B cell (primary cell): ENCODE results near the gene ZNF311. TPM values are rescaled to one million over a fixed set of nuclear protein-coding genes. Genes with fewer than 3 reads are reported as not detected.
A peak's percentile ranks its signal among the peaks of the same experiment; 100 is the strongest.

ENCODE experiments used
- ATAC-seq: fragments of 200-7000 bp; cut with Tn5 transposase; one replicate; pipeline ENCODE4 v1.10.0; 2021; ENCODE audit warnings: low read depth, mild to moderate bottlenecking, moderate number of reproducible peaks, moderate library complexity
- CTCF ChIA-PET: fragments of 350-600 bp; sonication (Branson Sonifier 250); formaldehyde crosslinking; loops from one replicate; lab custom pipeline; 2021; ENCODE audit warnings: antibody characterized with exemption, inconsistent platforms; lab: Charles Lee
- POLR2A ChIA-PET: fragments of 350-600 bp; sonication (Branson Sonifier 250); formaldehyde crosslinking; loops from one replicate; lab custom pipeline; 2021; ENCODE audit warnings: antibody characterized with exemption; lab: Charles Lee
- DNase-seq: peaks from one replicate; pipeline ENCODE4 v3.0.0; 2013
- H2AFZ ChIP-seq: 2 replicates; pipeline ENCODE4 v1.6.1; 2012; ENCODE audit warnings: mild to moderate bottlenecking, low read depth, low read length; ENCODE audit not compliant: insufficient read depth, poor library complexity, severe bottlenecking
- H3K27ac ChIP-seq, 2 donors: 1 replicate in 1 of 2; 2 replicates in 1 of 2; pipeline ENCODE4 v1.5.1; 2012 to 2013; ENCODE audit warnings: low read length in 2 of 2, mild to moderate bottlenecking in 2 of 2, moderate library complexity in 1 of 2
- H3K27me3 ChIP-seq, 4 experiments: fragments of 200-600 bp in 1 of 4; sonication (generic) in 1 of 4; replicated peaks in 1 of 4; 1 replicate in 2 of 4; 2 replicates in 2 of 4; pipeline versions ENCODE4 v1.6.1 to v1.7.0; 2013 to 2016; ENCODE audit warnings: low read length in 3 of 4, mild to moderate bottlenecking in 2 of 4, mixed read lengths in 1 of 4, moderate library complexity in 1 of 4; ENCODE audit not compliant: insufficient read depth in 4 of 4, control insufficient read depth in 3 of 4; ENCODE audit errors: control extremely low read depth in 1 of 4
- H3K36me3 ChIP-seq, 2 experiments: replicated peaks in 1 of 2; 1 replicate in 1 of 2; 2 replicates in 1 of 2; pipeline versions ENCODE4 v1.6.1 to v1.7.1; 2013; ENCODE audit warnings: low read length in 1 of 2; ENCODE audit not compliant: insufficient read depth in 2 of 2, control insufficient read depth in 1 of 2; ENCODE audit errors: control extremely low read depth in 1 of 2, extremely low read depth in 1 of 2
- H3K4me1 ChIP-seq, 2 donors: fragments of 200-600 bp in 1 of 2; sonication (generic) in 1 of 2; 1 replicate in 1 of 2; 2 replicates in 1 of 2; pipeline versions ENCODE4 v1.5.1 to v1.6.1; 2013 to 2017; ENCODE audit warnings: low read length in 2 of 2; ENCODE audit not compliant: control insufficient read depth in 2 of 2, insufficient read depth in 2 of 2
- H3K4me2 ChIP-seq: replicated peaks from 2 replicates; pipeline ENCODE3; 2012; ENCODE audit warnings: mild to moderate bottlenecking, low read depth, low read length; ENCODE audit not compliant: poor library complexity, severe bottlenecking
- H3K4me3 ChIP-seq, 5 experiments: fragments of 200-600 bp in 1 of 5; sonication (generic) in 1 of 5; 1 replicate in 3 of 5; 2 replicates in 2 of 5; pipeline versions ENCODE4 v1.5.1 to v1.7.0; 2011 to 2016; ENCODE audit warnings: low read length in 4 of 5, mild to moderate bottlenecking in 4 of 5, low read depth in 2 of 5, control low read depth in 1 of 5, moderate library complexity in 1 of 5; ENCODE audit not compliant: insufficient read depth in 1 of 5; ENCODE audit errors: control extremely low read depth in 1 of 5, extremely low read depth in 1 of 5
- H3K79me2 ChIP-seq: fragments of 200-600 bp; sonication (generic); one replicate; pipeline ENCODE4 v1.6.0; 2016; ENCODE audit warnings: low read length; ENCODE audit not compliant: control insufficient read depth, insufficient read depth
- H3K9ac ChIP-seq: fragments of 200-600 bp; sonication (generic); 2 replicates; pipeline ENCODE4 v1.6.1; 2017; ENCODE audit warnings: mild to moderate bottlenecking, low read length, moderate library complexity
- H3K9me3 ChIP-seq, 3 donors: one replicate each; pipeline versions ENCODE4 v1.6.1 to v1.7.1; 2013; ENCODE audit warnings: low read length in 2 of 3; ENCODE audit not compliant: control insufficient read depth in 2 of 3, insufficient read depth in 1 of 3; ENCODE audit errors: control extremely low read depth in 1 of 3
- H4K20me1 ChIP-seq: 2 replicates; pipeline ENCODE4 v1.6.0; 2012; ENCODE audit warnings: mild to moderate bottlenecking, low read length; ENCODE audit not compliant: insufficient read depth, control insufficient read depth, poor library complexity, severe bottlenecking
- H3K27ac Mint-ChIP-seq: one replicate; pipeline ENCODE4 v1.8.0; 2021; ENCODE audit warnings: mixed read lengths
- H3K27me3 Mint-ChIP-seq: one replicate; pipeline ENCODE4 v1.8.0; 2021; ENCODE audit warnings: mixed read lengths
- H3K4me1 Mint-ChIP-seq: one replicate; pipeline ENCODE4 v1.8.0; 2021; ENCODE audit warnings: mixed read lengths
- H3K4me3 Mint-ChIP-seq: one replicate; pipeline ENCODE4 v1.8.0; 2021; ENCODE audit warnings: mixed read lengths
- H3K9me3 Mint-ChIP-seq: one replicate; pipeline ENCODE4 v1.8.0; 2022; ENCODE audit warnings: mixed read lengths; ENCODE audit not compliant: insufficient read depth
- EZH2 ChIP-seq: IDR thresholded peaks from 2 replicates; pipeline ENCODE4 v1.6.1; 2012; ENCODE audit warnings: borderline replicate concordance, low read depth, mild to moderate bottlenecking, moderate library complexity, low read length; ENCODE audit not compliant: insufficient read depth, poor library complexity, severe bottlenecking
- WGBS: methylation state at CpG from one replicate; pipeline ENCODE4 v1.1.5; 2013; ENCODE audit warnings: missing lambda C conversion rate; ENCODE audit not compliant: insufficient coverage; 5-methylcytosine and 5-hydroxymethylcytosine counted together
- intact Hi-C: fragments of 100-400 bp; cut with micrococcal nuclease; formaldehyde crosslinking; loops from one replicate; pipeline ENCODE4 v1.10.0; 2022
- polyA plus RNA-seq: library from polyadenylated mRNA; depleted of rRNA; stranded (reverse); fragments of >200 nt; gene quantifications from 2 replicates; pipeline ENCODE4 v1.2.3, GENCODE V29; 2012
- total RNA-seq, 2 donors: library from RNA; stranded (reverse); fragments of 120-200 nt in 1 of 2; gene quantifications; 1 replicate in 1 of 2; 2 replicates in 1 of 2; pipeline versions ENCODE4 v1.2.3 to v1.2.4, GENCODE V29; 2013 to 2022
- TF ChIP-seq, protein P1 (sequence below): fragments of 200-600 bp; IDR thresholded peaks from one replicate; pipeline ENCODE4 v1.8.0; 2022; ENCODE audit warnings: antibody characterized with exemption, mild to moderate bottlenecking

ZNF311 gene
- total and polyA plus RNA-seq, 2 donors (not counting 1 experiment from before 2014, with no cell fraction given), result 0.17 TPM; not detected in 1

DNA sequence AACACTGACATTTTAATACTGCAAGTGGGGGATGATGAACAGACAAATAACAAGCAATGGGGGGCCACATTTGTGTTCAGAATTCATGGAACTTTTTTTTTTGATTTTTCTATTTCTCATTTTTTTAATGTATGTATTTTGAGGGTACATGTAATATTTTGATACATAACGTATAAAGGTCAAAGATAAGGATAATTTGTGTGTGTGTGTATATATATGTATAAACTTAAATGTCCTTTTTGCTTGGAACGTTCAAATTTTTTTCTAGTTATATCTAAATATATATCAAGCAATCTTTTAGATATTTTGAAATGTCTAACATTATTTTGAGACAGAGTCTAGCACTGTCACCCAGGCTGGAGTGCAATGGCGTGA is 12.3 kb upstream of the ZNF311 start:
- CTCF ChIA-PET, result interaction anchor here (12.2 kb wide), 1 partner anchor 179 kb away, joined by 202 read pairs; no protein-coding TSS in a partner anchor
- H3K27ac ChIP-seq, result no peak overlapping the region
- H3K27me3 ChIP-seq, result peaks cover 0 to 48% (median 33%) of the 10 kb centered on the region in 4 experiments
- POLR2A ChIA-PET, result no interaction called here
- peak overlapping the region; percentile 88 for H3K4me2 ChIP-seq
- Mint-ChIP-seq H3K4me1 (peaks cover 16% of the 10 kb centered on the region), H3K9me3 (no peaks in the 10 kb centered on the region), H3K4me3 (peak overlapping the region; percentile 85), H3K27me3 (peaks cover 47% of the 10 kb centered on the region), H3K27ac (peak overlapping the region; percentile 18)
- no peak for TF ChIP-seq EZH2
- TF ChIP-seq, protein P1, sequence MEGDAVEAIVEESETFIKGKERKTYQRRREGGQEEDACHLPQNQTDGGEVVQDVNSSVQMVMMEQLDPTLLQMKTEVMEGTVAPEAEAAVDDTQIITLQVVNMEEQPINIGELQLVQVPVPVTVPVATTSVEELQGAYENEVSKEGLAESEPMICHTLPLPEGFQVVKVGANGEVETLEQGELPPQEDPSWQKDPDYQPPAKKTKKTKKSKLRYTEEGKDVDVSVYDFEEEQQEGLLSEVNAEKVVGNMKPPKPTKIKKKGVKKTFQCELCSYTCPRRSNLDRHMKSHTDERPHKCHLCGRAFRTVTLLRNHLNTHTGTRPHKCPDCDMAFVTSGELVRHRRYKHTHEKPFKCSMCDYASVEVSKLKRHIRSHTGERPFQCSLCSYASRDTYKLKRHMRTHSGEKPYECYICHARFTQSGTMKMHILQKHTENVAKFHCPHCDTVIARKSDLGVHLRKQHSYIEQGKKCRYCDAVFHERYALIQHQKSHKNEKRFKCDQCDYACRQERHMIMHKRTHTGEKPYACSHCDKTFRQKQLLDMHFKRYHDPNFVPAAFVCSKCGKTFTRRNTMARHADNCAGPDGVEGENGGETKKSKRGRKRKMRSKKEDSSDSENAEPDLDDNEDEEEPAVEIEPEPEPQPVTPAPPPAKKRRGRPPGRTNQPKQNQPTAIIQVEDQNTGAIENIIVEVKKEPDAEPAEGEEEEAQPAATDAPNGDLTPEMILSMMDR, result peak; percentile 22
- no peak overlapping the region for H3K9ac ChIP-seq
- H3K4me1 ChIP-seq, result peaks cover 11 to 14% of the 10 kb centered on the region in 2 donors
- peak overlapping the region; percentile 61 for H2AFZ ChIP-seq
- ATAC-seq (no peak), DNase-seq (no peak)
- peak overlapping the region in 1 of 5 experiments; percentile 61 for H3K4me3 ChIP-seq
- H3K9me3 ChIP-seq, result peaks cover 0 to 18% (median 3%) of the 10 kb centered on the region in 3 donors
- no peaks in the 10 kb centered on the region for H3K36me3 ChIP-seq
- no peaks in the 10 kb centered on the region for H3K79me2 ChIP-seq
- no peaks in the 10 kb centered on the region for H4K20me1 ChIP-seq
- no CpG with 5 or more reads among the region's 3 CpGs for WGBS
- intact Hi-C loops, result loop anchor here (1.0 to 5.0 kb wide), 6 partner anchors 35 to 1855 kb away; partner anchors contain the start of gene TRIM27
